SU-DHL-6 (cell line): Measurements from ENCODE around the gene CLIP4.

Experiments
- H2AFZ ChIP-seq: fragments of 200-600 bp; sonication (generic); 2 replicates; pipeline ENCODE4 v1.6.1; 2014; ENCODE audit warnings: low read depth, mild to moderate bottlenecking, moderate library complexity, mixed read lengths, antibody characterized with exemption, low read length; ENCODE audit not compliant: severe bottlenecking
- H3F3A ChIP-seq: fragments of 200-600 bp; shearing (Covaris generic); 2 replicates; pipeline ENCODE4 v1.6.0; 2016; ENCODE audit warnings: antibody characterized with exemption, mild to moderate bottlenecking; ENCODE audit not compliant: insufficient read depth
- H3K27ac ChIP-seq: fragments of 200-600 bp; sonication (generic); 2 replicates; pipeline ENCODE4 v1.5.1; 2016; ENCODE audit warnings: low read depth, mild to moderate bottlenecking, low read length, moderate library complexity, mixed read lengths
- H3K27me3 ChIP-seq: fragments of 200-600 bp; sonication (generic), shearing (Covaris generic); 2 replicates; pipeline ENCODE4 v1.6.0; 2014; ENCODE audit warnings: mild to moderate bottlenecking, low read length
- H3K36me3 ChIP-seq: fragments of 200-600 bp; sonication (generic); 2 replicates; pipeline ENCODE4 v1.6.1; 2014; ENCODE audit warnings: mild to moderate bottlenecking, low read length, mixed read lengths
- H3K4me2 ChIP-seq: fragments of 300-600, 200-600 bp; shearing (Covaris generic), sonication (generic); 2 replicates; pipeline ENCODE4 v1.6.0; 2014; ENCODE audit warnings: low read length, low read depth, mild to moderate bottlenecking; ENCODE audit not compliant: poor library complexity, severe bottlenecking
- H3K4me3 ChIP-seq: fragments of 200-600 bp; sonication (generic); 2 replicates; pipeline ENCODE4 v1.5.1; 2014; ENCODE audit warnings: antibody characterized with exemption, low read length, mild to moderate bottlenecking, mixed read lengths; ENCODE audit not compliant: insufficient read depth, poor library complexity, severe bottlenecking
- H3K79me2 ChIP-seq: fragments of 200-600 bp; sonication (generic); 2 replicates; pipeline ENCODE4 v1.6.1; 2014; ENCODE audit warnings: mild to moderate bottlenecking, low read length, moderate library complexity; ENCODE audit not compliant: insufficient read depth
- H3K9ac ChIP-seq: fragments of 200-600 bp; sonication (generic); 2 replicates; pipeline ENCODE4 v1.7.0; 2014; ENCODE audit warnings: mild to moderate bottlenecking, low read length
- H3K9me2 ChIP-seq: fragments of 200-600 bp; sonication (generic); replicated peaks from 2 replicates; pipeline ENCODE4 v1.6.1; 2014; ENCODE audit warnings: low read length; ENCODE audit not compliant: insufficient read depth
- H3K9me3 ChIP-seq: fragments of 200-600 bp; sonication (generic); 2 replicates; pipeline ENCODE4 v1.6.1; 2014; ENCODE audit warnings: low read length, mixed read lengths; ENCODE audit not compliant: insufficient read depth
- H4K20me1 ChIP-seq: fragments of 200-600 bp; sonication (generic); 2 replicates; pipeline ENCODE4 v1.6.1; 2014; ENCODE audit warnings: low read depth, mild to moderate bottlenecking, antibody characterized with exemption, low read length, moderate library complexity, mixed read lengths
- EZH2phosphoT487 ChIP-seq: fragments of 200-600 bp; sonication (generic), shearing (Covaris generic); conservative IDR thresholded peaks from 2 replicates; pipeline ENCODE4 v1.6.1; 2018; ENCODE audit warnings: mild to moderate bottlenecking, antibody characterized with exemption, low read length, moderate library complexity, mixed read lengths
- TF ChIP-seq, protein P1 (sequence below): fragments of 200-600 bp; sonication (generic); IDR thresholded peaks from one replicate; pipeline ENCODE4 v1.5.1; 2017; ENCODE audit warnings: antibody characterized with exemption, mild to moderate bottlenecking, low read length, moderate library complexity; ENCODE audit not compliant: insufficient read depth, poor library complexity, severe bottlenecking

CLIP4 gene

GRCh38 chr2:29195796-29196195 is 80.6 kb downstream of the CLIP4 start:
- Histone ChIP-seq H3K4me2 (no peak overlapping the region), H4K20me1 (no peaks in the 10 kb centered on the region), H3K9ac (no peak overlapping the region), H2AFZ (no peak overlapping the region), H3K79me2 (no peaks in the 10 kb centered on the region), H3K27me3 (no peaks in the 10 kb centered on the region), H3K9me3 (no peaks in the 10 kb centered on the region), H3K27ac (no peak overlapping the region), H3F3A (no peaks in the 10 kb centered on the region), H3K4me3 (no peak overlapping the region), H3K36me3 (no peaks in the 10 kb centered on the region), H3K9me2 (no peaks in the 10 kb centered on the region)
- TF ChIP-seq, protein P1, sequence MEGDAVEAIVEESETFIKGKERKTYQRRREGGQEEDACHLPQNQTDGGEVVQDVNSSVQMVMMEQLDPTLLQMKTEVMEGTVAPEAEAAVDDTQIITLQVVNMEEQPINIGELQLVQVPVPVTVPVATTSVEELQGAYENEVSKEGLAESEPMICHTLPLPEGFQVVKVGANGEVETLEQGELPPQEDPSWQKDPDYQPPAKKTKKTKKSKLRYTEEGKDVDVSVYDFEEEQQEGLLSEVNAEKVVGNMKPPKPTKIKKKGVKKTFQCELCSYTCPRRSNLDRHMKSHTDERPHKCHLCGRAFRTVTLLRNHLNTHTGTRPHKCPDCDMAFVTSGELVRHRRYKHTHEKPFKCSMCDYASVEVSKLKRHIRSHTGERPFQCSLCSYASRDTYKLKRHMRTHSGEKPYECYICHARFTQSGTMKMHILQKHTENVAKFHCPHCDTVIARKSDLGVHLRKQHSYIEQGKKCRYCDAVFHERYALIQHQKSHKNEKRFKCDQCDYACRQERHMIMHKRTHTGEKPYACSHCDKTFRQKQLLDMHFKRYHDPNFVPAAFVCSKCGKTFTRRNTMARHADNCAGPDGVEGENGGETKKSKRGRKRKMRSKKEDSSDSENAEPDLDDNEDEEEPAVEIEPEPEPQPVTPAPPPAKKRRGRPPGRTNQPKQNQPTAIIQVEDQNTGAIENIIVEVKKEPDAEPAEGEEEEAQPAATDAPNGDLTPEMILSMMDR: no peak
- TF ChIP-seq EZH2phosphoT487: no peak

GRCh38 chr2:29196792-29197788 is 81.9 kb downstream of the CLIP4 start:
- Histone ChIP-seq H3K36me3 (no peaks in the 10 kb centered on the region), H3F3A (no peaks in the 10 kb centered on the region), H3K27me3 (no peaks in the 10 kb centered on the region), H3K4me3 (no peak overlapping the region), H3K9ac (no peak overlapping the region), H3K9me2 (no peaks in the 10 kb centered on the region), H3K4me2 (no peak overlapping the region), H4K20me1 (no peaks in the 10 kb centered on the region), H3K27ac (no peak overlapping the region), H2AFZ (no peak overlapping the region), H3K79me2 (no peaks in the 10 kb centered on the region), H3K9me3 (no peaks in the 10 kb centered on the region)
- TF ChIP-seq EZH2phosphoT487: no peak
- TF ChIP-seq, protein P1: peak; percentile 81

DNA sequence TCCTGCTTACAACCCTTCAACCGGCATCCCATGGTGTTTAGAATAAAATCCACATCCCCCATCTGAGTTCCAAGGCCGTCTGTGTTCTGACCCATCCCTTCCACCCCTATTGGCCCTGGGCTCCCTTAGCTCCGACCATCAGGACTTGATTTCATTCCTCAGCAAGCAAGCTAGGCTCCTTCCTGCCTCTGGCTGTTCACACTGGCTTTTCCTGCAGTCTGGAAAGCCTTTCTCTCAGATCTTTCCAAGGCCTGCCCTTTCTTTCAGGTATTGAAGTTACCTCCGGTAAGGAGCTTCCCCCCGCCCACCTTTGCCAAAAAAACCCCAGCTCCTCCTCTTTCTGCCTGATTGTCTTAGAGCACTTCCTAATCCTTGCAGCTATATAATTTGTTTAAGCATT is 86.8 kb downstream of the CLIP4 start:
- Histone ChIP-seq H3K36me3 (no peaks in the 10 kb centered on the region), H3K9me2 (no peaks in the 10 kb centered on the region), H3K27ac (no peak overlapping the region), H4K20me1 (no peaks in the 10 kb centered on the region), H3K4me3 (no peak overlapping the region), H3K9ac (no peak overlapping the region), H3K27me3 (no peaks in the 10 kb centered on the region; the same call in 1 of the 2 replicates), H3K9me3 (no peaks in the 10 kb centered on the region), H2AFZ (no peak overlapping the region), H3K4me2 (no peak overlapping the region), H3F3A (no peaks in the 10 kb centered on the region), H3K79me2 (no peaks in the 10 kb centered on the region)
- TF ChIP-seq EZH2phosphoT487: no peak
- TF ChIP-seq, protein P1: no peak
